Urothelium cell line (cell line): ENCODE data around the gene CMTM4.
"Not testable (repeated sequence)": the region's sequence is repeated elsewhere in the genome, so short reads cannot be mapped to it uniquely, and the experiment has no call there.

Source experiments
- DNase-seq: peaks from one replicate; pipeline ENCODE4 v3.0.0; 2011; ENCODE audit warnings: low spot score, mixed read lengths
- FAIRE-seq: peaks from 2 replicates; lab custom pipeline; 2011; peaks lifted over from hg19 to GRCh38; lab: Jason Lieb, UNC

CMTM4 gene

GRCh38 chr16:66618588-66619375 is 77.8 kb downstream of the CMTM4 start:
- DNase-seq, result peak; percentile 84
- FAIRE-seq, result peak; percentile 30

- FAIRE-seq, result no peak
- no peak for DNase-seq
Observed at GRCh38 chr16:66617728-66618127, 78.8 kb downstream of the CMTM4 start.

- no peak for FAIRE-seq
Observed at GRCh38 chr16:66617010-66617434, 79.5 kb downstream of the CMTM4 start.

GRCh38 chr16:66616592-66616991 is 80.0 kb downstream of the CMTM4 start:
- no peak for FAIRE-seq
- DNase-seq, result no peak

More at GRCh38 chr16:66617010-66617434, 79.5 kb downstream of the CMTM4 start:
- DNase-seq, result no peak

- no peak for DNase-seq
- FAIRE-seq, result no peak
Observed at GRCh38 chr16:66616169-66616568, 80.4 kb downstream of the CMTM4 start.

GRCh38 chr16:66614161-66614802 is 82.3 kb downstream of the CMTM4 start:
- DNase-seq (no peak), FAIRE-seq (no peak)

- FAIRE-seq, result no peak
- no peak for DNase-seq
Observed at GRCh38 chr16:66612422-66612821, 84.1 kb downstream of the CMTM4 start.

- FAIRE-seq, DNase-seq: not testable (repeated sequence)
Observed at GRCh38 chr16:66611911-66612310, 84.6 kb downstream of the CMTM4 start.

GRCh38 chr16:66610111-66610820 is 86.3 kb downstream of the CMTM4 start:
- FAIRE-seq, result no peak
- no peak for DNase-seq

- DNase-seq, result no peak
- FAIRE-seq, result no peak
Observed at GRCh38 chr16:66609139-66609510, 87.4 kb downstream of the CMTM4 start.

GRCh38 chr16:66608241-66609138 is 88.1 kb downstream of the CMTM4 start:
- FAIRE-seq, result peak; percentile 50

GRCh38 chr16:66605979-66606751 is 90.4 kb downstream of the CMTM4 start:
- FAIRE-seq (no peak), DNase-seq (no peak)

More at GRCh38 chr16:66608241-66609138, 88.1 kb downstream of the CMTM4 start:
- peak; percentile 95 for DNase-seq

GRCh38 chr16:66605177-66605978 is 91.2 kb downstream of the CMTM4 start:
- DNase-seq, result peak; percentile 71
- no peak for FAIRE-seq

GRCh38 chr16:66604376-66605176 is 92.0 kb downstream of the CMTM4 start, which contains the start of gene CMTM3:
Gene CMTM3, plus strand, starts transcription at chr16:66604704. Its CDS starts 102 bp downstream, at chr16:66604806.
- peak; percentile 88 for DNase-seq
- FAIRE-seq, result no peak

- peak; percentile 52 for FAIRE-seq
- peak; percentile 80 for DNase-seq
Observed at GRCh38 chr16:66603537-66604375, 92.8 kb downstream of the CMTM4 start.

- no peak for FAIRE-seq
- no peak for DNase-seq
Observed at GRCh38 chr16:66601471-66601870, 95.1 kb downstream of the CMTM4 start.

GRCh38 chr16:66600477-66600876 is 96.1 kb downstream of the CMTM4 start:
- no peak for DNase-seq
- no peak for FAIRE-seq
